Germinal center (tissue), 1 donor: Measurements from ENCODE around the gene SERPINB8.
"Not testable (repeated sequence)": the region's sequence is repeated elsewhere in the genome, so short reads cannot be mapped to it uniquely, and the experiment has no call there.

Experiments
- DNase-seq: peaks from one replicate; pipeline ENCODE4 v3.0.0; 2012; ENCODE audit warnings: mixed read lengths, low spot score

SERPINB8 gene, protein sequence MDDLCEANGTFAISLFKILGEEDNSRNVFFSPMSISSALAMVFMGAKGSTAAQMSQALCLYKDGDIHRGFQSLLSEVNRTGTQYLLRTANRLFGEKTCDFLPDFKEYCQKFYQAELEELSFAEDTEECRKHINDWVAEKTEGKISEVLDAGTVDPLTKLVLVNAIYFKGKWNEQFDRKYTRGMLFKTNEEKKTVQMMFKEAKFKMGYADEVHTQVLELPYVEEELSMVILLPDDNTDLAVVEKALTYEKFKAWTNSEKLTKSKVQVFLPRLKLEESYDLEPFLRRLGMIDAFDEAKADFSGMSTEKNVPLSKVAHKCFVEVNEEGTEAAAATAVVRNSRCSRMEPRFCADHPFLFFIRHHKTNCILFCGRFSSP

DNA sequence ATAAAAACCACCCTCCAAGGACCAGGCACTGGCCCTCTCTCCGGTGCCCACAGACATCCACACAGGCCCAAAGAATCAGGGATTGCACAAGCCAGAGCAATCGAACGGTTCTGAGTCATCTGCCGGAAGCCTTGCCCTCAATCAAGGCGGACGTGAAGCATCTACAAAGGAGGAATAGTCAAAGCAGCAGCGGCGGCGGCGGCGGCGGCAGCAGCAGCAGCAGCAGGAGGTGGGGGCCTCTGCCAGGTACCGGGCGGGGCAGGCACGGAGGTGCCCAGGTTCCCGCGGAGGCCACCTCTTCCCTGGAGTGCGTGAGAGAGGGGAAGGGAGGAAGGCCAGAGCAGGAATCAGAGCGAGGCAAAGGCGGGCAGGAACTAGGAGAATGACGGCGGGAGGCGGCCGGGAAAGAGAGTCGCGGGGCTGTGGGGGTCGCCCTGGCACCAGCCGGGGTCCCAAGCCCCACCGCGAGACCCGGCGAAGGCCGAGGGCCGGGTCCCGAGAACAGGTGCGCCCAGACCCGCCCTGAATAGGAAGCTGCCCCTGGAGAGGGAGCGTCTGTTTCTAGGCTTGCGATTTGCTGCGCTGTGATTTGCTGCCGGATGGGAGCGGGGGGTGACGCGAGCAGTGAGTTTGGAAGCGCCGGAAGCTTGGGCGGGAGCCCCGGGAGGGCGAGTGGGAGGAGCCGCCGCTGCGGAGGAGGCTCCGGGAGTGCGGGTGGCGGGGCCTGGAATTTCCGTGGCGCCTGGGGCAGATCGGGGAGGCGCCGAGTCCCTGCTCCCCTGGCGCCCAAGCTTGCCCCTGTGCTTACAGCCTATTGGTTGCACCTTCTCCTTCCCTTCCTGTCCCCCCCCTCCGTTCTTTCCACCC lies at the start of gene SERPINB8:
TSS of gene SERPINB8 (plus strand) at position 140 of the 867 bp plus-strand sequence. CDS start 8,228 bp downstream, outside the sequence.
- DNase-seq = peak; percentile 73

- no peak for DNase-seq
Observed at GRCh38 chr18:63922049-63922448, 47.8 kb upstream of the SERPINB8 start.

GRCh38 chr18:63924551-63924950 lies 45.3 kb upstream of the SERPINB8 start:
- no peak for DNase-seq

- DNase-seq = no peak
Observed at GRCh38 chr18:63928331-63928730, 41.5 kb upstream of the SERPINB8 start.

- not testable (repeated sequence) for DNase-seq
Observed at GRCh38 chr18:63929369-63929768, 40.5 kb upstream of the SERPINB8 start.

GRCh38 chr18:63930773-63931354 lies 39.0 kb upstream of the SERPINB8 start:
- no peak for DNase-seq

DNA sequence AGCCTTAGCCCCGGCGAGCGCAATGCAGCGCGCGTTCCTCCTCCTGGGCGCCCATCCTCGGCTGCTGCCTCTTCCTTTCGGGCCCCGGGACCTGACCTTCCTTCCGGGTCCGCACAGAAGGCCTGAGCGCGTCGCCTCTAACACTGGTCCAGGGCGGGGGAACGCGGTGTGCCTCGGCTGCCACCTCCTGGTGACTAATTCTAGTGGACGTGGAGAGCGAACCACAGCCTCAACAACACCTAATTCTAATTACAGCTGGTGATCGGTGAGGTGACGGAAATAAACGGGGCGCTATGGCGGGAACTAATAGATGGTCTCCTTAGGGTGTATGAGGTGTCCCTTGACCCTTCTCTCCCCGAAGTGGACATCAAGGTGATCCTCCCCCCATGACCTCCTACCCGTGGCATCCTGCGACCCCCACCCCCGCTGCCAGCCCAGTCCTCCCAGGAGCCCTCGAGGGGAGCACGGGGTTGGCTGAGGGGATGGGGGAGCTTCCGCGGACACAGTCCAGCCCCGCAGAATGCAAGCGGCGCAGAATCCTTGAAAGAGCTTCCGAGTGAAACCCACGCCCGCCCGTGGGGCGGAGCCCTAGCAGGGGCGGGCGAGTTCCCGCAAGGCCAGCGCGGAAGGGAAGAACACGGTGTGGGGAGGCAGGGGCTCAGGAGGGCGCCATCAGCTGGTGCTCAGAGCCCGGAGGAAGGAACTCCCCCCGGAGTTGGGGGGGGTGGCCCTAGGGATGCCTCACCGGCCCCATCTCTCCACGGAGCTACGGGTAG lies 33.5 kb upstream of the SERPINB8 start:
- peak; percentile 82 for DNase-seq

DNA sequence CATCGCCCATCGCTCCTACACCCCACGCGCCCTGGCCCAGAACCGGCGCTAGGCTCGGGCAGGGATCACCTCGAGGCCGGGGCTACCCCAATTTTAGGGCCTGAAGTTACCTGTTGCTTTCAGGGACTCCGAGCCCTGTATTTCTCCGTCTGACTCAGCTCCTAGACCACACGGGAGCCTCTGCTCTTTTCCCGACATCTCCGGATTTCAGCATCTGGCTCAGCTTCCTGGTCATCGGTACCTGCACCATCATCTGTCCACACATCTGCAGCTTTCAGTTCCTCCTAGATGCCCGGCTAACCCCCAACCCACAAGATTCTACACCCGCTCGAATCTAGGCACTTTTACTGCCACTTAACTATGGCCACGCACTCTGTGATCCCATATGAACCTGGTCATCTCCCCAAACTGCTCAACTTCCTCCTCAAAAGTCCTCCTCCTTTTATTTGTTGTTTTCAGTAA lies 32.9 kb upstream of the SERPINB8 start:
- DNase-seq = no peak

DNA sequence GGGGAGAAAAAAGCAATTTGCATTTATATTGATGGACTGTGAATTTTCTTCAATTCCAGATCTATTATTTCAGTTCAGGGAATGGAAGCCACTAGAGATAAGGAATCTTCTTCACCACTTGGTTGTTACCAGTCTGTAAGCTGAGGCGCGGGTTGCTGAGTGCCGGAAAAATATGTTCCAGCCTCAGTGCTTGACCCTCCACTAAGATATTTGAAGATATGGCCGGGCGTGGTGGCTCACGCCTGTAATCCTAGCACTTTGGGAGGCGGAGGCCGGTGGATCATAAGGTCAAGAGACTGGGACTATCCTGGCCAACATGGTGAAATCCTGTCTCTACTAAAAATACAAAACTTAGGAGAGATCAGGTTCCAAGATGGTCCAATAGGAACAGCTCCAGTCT lies 29.9 kb upstream of the SERPINB8 start:
- no peak for DNase-seq

- not testable (repeated sequence) for DNase-seq
Observed at GRCh38 chr18:63940543-63941050, 29.3 kb upstream of the SERPINB8 start.

DNA sequence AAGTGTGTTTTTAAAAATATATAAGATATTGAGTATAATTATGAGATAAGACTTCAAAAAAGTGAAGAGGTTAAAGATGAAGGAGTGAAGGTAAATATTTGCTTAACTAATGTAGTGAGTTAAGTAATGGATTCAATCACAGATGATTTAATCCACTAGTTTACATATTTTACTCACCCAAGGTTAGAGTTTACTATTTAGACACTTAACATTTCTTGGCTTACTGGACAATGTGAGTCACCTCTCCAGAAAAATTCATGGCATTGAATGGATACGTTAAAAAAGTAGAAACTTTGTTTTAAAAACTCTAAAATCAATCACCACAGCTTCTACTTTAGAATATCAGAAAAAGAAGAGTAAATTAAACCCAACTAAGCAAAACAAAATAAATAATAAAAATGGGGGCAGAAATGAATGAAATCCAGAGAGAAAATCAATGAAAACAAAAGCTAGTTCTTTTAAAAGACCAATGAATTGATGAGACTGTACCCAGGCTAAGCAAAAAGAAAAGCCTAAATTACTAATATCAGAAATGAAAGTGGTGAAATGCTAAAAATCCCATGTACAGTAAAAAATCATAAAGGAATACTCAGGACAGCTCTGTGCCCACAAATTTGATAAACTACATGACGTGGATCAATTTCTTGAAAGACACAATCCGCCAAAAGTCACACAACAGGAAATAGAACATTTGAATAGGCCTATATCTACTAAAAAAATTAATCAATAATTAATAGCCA lies 22.7 kb upstream of the SERPINB8 start:
- no peak for DNase-seq

- peak; percentile 74 for DNase-seq
Observed at GRCh38 chr18:63949068-63949737, 20.7 kb upstream of the SERPINB8 start, which contains the start of gene HMSD. TSS of gene HMSD (plus strand) at chr18:63949301. CDS start at chr18:63953456, 4,155 bp downstream.

DNA sequence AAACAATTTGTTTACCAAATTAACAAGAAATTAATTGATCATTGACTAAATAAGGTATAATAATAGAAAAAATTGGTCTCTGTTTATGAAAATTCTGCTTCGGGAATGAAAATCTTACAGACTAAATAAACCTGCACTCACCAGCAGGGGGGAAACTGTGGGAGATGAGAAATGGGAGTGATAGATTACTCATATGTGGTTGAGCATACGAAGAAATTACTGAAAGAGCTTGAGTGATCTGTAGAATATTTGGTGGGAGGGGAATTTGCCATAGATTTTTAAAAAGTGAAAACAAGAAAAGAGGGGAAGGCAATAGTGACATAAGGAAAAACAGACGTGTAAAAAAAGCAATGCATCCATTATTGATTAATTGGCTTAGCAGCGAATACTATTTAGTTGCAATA lies 18.6 kb upstream of the SERPINB8 start:
- DNase-seq = no peak

GRCh38 chr18:63953811-63954210 lies 16.1 kb upstream of the SERPINB8 start:
- no peak for DNase-seq

GRCh38 chr18:63956755-63957154 lies 13.1 kb upstream of the SERPINB8 start:
- DNase-seq = no peak

GRCh38 chr18:63960891-63961290 lies 9.0 kb upstream of the SERPINB8 start:
- no peak for DNase-seq

DNA sequence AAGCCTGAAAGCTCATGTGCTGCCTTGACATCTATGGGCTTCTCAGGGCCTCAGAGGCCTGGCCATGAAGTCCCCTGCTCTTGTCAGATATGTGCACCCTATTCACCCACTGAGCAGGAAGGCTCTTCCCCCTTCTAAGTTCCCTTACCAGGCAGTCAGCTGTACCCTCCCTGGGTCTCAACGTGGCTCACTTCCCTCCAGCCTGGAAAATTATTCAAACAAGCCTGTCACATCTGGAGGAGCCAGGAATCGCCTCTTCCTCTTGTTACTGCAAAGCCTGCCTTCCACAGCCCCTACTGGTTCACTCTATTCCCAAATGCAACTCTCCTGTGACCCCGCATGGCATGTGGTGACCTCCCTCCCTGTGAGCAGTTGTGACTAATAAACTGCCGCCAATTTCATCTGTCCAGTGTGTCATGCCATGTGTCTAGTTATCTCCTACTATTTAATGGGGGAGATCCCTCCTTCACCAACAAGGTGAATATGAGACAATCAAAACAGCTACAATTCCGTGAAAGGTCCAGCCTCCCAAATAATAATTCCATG lies 8.4 kb upstream of the SERPINB8 start:
- DNase-seq = no peak

DNA sequence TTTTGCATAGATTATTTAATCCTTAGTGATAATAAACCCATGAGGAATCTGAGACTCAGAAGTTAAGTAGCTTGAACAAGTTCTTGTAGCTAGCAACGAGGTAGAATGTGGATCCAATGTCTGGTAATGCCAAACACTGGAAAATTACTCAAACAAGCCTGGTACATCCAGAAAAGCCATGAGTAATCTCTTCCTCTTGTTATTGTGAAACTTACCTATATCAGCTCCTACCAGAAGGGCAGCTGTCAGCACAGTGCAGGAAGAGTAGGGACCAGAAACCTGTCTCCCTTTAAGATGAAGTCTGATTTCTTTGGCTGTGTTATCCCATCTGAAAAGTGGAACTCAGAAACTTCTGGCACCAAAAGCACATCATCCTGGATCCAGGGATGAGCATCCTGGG lies 7.7 kb upstream of the SERPINB8 start:
- DNase-seq = no peak

GRCh38 chr18:63963615-63964256 lies 6.1 kb upstream of the SERPINB8 start:
- DNase-seq = peak; percentile 31
